D721Med (cell line): Measurements from ENCODE around the gene CTU2.

Source experiments
- DNase-seq: peaks from one replicate; pipeline ENCODE4 v3.0.0; 2011; ENCODE audit warnings: low spot score; ENCODE audit not compliant: insufficient read length
- FAIRE-seq: peaks from 2 replicates; lab custom pipeline; 2011; peaks lifted over from hg19 to GRCh38; lab: Jason Lieb, UNC
- TF ChIP-seq, protein P1 (sequence below): IDR thresholded peaks from 2 replicates; pipeline ENCODE4 v1.5.1; 2012; ENCODE audit warnings: mild to moderate bottlenecking, control low read depth; ENCODE audit not compliant: insufficient read depth; ENCODE audit errors: missing control alignments

Gene CTU2

DNA sequence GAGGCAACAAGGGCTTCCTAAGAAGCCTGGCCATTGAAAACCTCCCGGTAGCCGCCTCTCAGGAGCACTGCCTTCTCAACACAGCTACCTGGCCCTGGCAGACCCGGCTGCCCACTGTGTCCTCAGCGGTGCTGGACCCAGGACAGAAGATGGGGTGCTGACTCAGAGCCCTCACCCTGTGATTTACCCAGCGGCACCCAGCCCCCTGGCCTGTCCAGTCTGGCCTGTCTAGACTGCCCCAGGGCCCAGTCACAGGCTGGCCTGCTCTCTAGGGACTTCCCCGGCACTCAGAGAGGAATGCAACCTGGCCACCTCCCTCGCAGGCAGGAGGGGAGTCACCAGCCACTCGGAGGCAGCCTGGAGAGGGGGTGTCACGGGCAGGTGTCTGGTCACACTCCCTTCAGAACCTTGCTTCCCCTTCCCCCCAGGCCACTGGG lies 58.6 kb downstream of the CTU2 start:
- FAIRE-seq (no peak), DNase-seq (no peak)
- TF ChIP-seq, protein P1, sequence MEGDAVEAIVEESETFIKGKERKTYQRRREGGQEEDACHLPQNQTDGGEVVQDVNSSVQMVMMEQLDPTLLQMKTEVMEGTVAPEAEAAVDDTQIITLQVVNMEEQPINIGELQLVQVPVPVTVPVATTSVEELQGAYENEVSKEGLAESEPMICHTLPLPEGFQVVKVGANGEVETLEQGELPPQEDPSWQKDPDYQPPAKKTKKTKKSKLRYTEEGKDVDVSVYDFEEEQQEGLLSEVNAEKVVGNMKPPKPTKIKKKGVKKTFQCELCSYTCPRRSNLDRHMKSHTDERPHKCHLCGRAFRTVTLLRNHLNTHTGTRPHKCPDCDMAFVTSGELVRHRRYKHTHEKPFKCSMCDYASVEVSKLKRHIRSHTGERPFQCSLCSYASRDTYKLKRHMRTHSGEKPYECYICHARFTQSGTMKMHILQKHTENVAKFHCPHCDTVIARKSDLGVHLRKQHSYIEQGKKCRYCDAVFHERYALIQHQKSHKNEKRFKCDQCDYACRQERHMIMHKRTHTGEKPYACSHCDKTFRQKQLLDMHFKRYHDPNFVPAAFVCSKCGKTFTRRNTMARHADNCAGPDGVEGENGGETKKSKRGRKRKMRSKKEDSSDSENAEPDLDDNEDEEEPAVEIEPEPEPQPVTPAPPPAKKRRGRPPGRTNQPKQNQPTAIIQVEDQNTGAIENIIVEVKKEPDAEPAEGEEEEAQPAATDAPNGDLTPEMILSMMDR: no peak
